Choroid plexus epithelial cell (primary cell): ENCODE measurements around the gene SLC8B1.

Experiments used
- DNase-seq: peaks from one replicate; pipeline ENCODE4 v3.0.0-alpha.2; 2010; ENCODE audit warnings: low read depth
- H3K4me3 ChIP-seq: 2 replicates; pipeline ENCODE4 v1.5.1; 2011; ENCODE audit warnings: low read depth, mild to moderate bottlenecking, control low read depth, low read length, moderate library complexity
- CTCF ChIP-seq: conservative IDR thresholded peaks from 2 replicates; pipeline ENCODE4 v1.5.1; 2011; ENCODE audit warnings: low read depth, mild to moderate bottlenecking, control low read depth, inconsistent platforms, low read length, moderate library complexity

SLC8B1 gene

GRCh38 chr12:113284751-113285150 is 50.2 kb downstream of the SLC8B1 start:
- H3K4me3 ChIP-seq, result no peak overlapping the region
- DNase-seq, result no peak
- TF ChIP-seq CTCF, result no peak

- no peak for DNase-seq
- no peak for TF ChIP-seq CTCF
- no peak overlapping the region for H3K4me3 ChIP-seq
These were observed 56.3 kb downstream of the SLC8B1 start for GRCh38 chr12:113278633-113279032.

GRCh38 chr12:113278141-113278540 is 56.8 kb downstream of the SLC8B1 start:
- no peak for TF ChIP-seq CTCF
- no peak for DNase-seq
- H3K4me3 ChIP-seq, result no peak overlapping the region

GRCh38 chr12:113277511-113277910 is 57.4 kb downstream of the SLC8B1 start:
- TF ChIP-seq CTCF, result no peak
- H3K4me3 ChIP-seq, result no peak overlapping the region
- DNase-seq, result no peak

GRCh38 chr12:113276946-113277500 is 57.9 kb downstream of the SLC8B1 start:
- TF ChIP-seq CTCF, result no peak
- no peak overlapping the region for H3K4me3 ChIP-seq
- DNase-seq, result no peak

- no peak overlapping the region for H3K4me3 ChIP-seq
- peak; percentile 30 for DNase-seq
- TF ChIP-seq CTCF, result no peak
These were observed 58.6 kb downstream of the SLC8B1 start for GRCh38 chr12:113276306-113276705.

GRCh38 chr12:113274848-113275247 is 60.1 kb downstream of the SLC8B1 start:
- no peak for TF ChIP-seq CTCF
- no peak for DNase-seq
- H3K4me3 ChIP-seq, result no peak overlapping the region
